ENCODE data around the gene EMX1. TPM values are rescaled to one million over a fixed set of nuclear protein-coding genes. Genes with fewer than 3 reads are reported as not detected.

The EMX1 gene
- total RNA-seq, 1 donor from 2014 or later: not detected

GRCh38 chr2:72919414-72920317 is 2.3 kb downstream of the EMX1 start:
- Histone ChIP-seq H3K36me3 (no peaks in the 10 kb centered on the region), H3K4me1 (peaks cover 63% of the 10 kb centered on the region), H3K27ac (no peak overlapping the region), H3K9me3 (no peaks in the 10 kb centered on the region), H3K27me3 (ENCODE audit: low read depth) (peaks cover 98% of the 10 kb centered on the region), H3K4me3 (peak overlapping the region; percentile 39)
- no peak for ATAC-seq
- intact Hi-C loops (cut with DNase I): no loop called here
- DNase-seq: no peak
- no peak for TF ChIP-seq CTCF (IDR thresholded peaks at IDR 0.05)

- peak overlapping the region; percentile 39 for H3K4me3 ChIP-seq
- no peak for TF ChIP-seq CTCF (IDR thresholded peaks at IDR 0.05)
- no peak overlapping the region for H3K27ac ChIP-seq
- no peak for DNase-seq
- intact Hi-C loops (cut with DNase I): no loop called here
- peaks cover 98% of the 10 kb centered on the region for H3K27me3 ChIP-seq (ENCODE audit: low read depth)
- H3K4me1 ChIP-seq: peaks cover 63% of the 10 kb centered on the region
- no peaks in the 10 kb centered on the region for H3K9me3 ChIP-seq
- no peaks in the 10 kb centered on the region for H3K36me3 ChIP-seq
- no peak for ATAC-seq
These were observed 3.2 kb downstream of the EMX1 start for GRCh38 chr2:72920318-72921087.

- no peak for TF ChIP-seq CTCF (IDR thresholded peaks at IDR 0.05)
- Histone ChIP-seq H3K36me3 (no peaks in the 10 kb centered on the region), H3K4me3 (no peak overlapping the region), H3K4me1 (peaks cover 55% of the 10 kb centered on the region), H3K9me3 (no peaks in the 10 kb centered on the region), H3K27me3 (ENCODE audit: low read depth) (peaks cover 98% of the 10 kb centered on the region), H3K27ac (no peak overlapping the region)
- DNase-seq (no peak), ATAC-seq (no peak)
- intact Hi-C loops (cut with DNase I): no loop called here
These were observed 4.0 kb downstream of the EMX1 start for GRCh38 chr2:72921088-72921851.

- DNase-seq (no peak), ATAC-seq (no peak)
- intact Hi-C loops (cut with DNase I): no loop called here
- Histone ChIP-seq H3K4me1 (peaks cover 49% of the 10 kb centered on the region), H3K4me3 (no peak overlapping the region), H3K27ac (no peak overlapping the region), H3K36me3 (no peaks in the 10 kb centered on the region), H3K9me3 (no peaks in the 10 kb centered on the region), H3K27me3 (ENCODE audit: low read depth) (peaks cover 98% of the 10 kb centered on the region)
- TF ChIP-seq CTCF (IDR thresholded peaks at IDR 0.05): no peak
These were observed 4.5 kb downstream of the EMX1 start for GRCh38 chr2:72921853-72922252.

DNA sequence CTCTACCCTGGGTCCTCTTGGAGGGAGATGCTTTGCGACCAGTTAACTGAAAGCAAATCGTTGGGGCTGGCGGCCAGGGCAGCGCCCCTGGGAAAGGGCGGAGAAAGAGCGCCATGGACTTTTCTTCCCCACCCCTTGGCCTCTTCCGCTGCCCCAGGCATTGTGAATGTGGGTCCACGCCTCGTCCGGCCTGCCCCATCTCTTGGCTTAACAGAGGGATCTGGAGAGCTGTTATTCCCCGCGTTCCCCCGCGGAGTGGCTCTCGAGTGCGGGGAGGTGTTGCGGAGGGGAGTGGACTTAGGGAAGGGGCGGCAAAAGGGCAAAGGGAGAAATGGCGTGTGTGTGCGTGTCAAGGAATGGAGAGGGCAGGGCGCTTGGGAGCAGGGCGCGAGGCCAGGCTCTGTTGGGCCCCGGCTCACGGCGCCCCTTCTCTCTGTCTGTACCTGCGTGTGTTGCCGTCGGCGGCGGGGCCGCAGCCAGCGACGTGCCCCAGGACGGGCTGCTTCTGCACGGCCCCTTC is 6.6 kb downstream of the EMX1 start:
- DNase-seq (no peak), ATAC-seq (peak; percentile 13 to 18)
- Histone ChIP-seq H3K27ac (no peak overlapping the region), H3K4me1 (peaks cover 31% of the 10 kb centered on the region), H3K4me3 (no peak overlapping the region), H3K36me3 (no peaks in the 10 kb centered on the region), H3K27me3 (ENCODE audit: low read depth) (peaks cover 98% of the 10 kb centered on the region), H3K9me3 (no peaks in the 10 kb centered on the region)
- no peak for TF ChIP-seq CTCF (IDR thresholded peaks at IDR 0.05)
- intact Hi-C loops (cut with DNase I): no loop called here
